A204.1 (cell line): ENCODE results near the gene PADI4.

ENCODE experiments used
- FAIRE-seq: peaks from 2 replicates; lab custom pipeline; 2012; peaks lifted over from hg19 to GRCh38; lab: Jason Lieb, UNC

PADI4 gene

GRCh38 chr1:17307946-17308345 is at the start of gene PADI4:
PADI4 (plus strand) TSS chr1:17308197; CDS start chr1:17308223, 26 bp downstream.
- no peak for FAIRE-seq

GRCh38 chr1:17258758-17259130 is 49.3 kb upstream of the PADI4 start:
- no peak for FAIRE-seq

- FAIRE-seq: no peak
Measured at GRCh38 chr1:17259233-17259873, 48.6 kb upstream of the PADI4 start.

- FAIRE-seq: no peak
Measured at GRCh38 chr1:17260264-17260663, 47.7 kb upstream of the PADI4 start.

- FAIRE-seq: no peak
Measured at GRCh38 chr1:17260738-17261137, 47.3 kb upstream of the PADI4 start.

- no peak for FAIRE-seq
Measured at GRCh38 chr1:17263936-17264335, 44.1 kb upstream of the PADI4 start.

GRCh38 chr1:17264470-17264869 is 43.5 kb upstream of the PADI4 start:
- no peak for FAIRE-seq

- FAIRE-seq: no peak
Measured at GRCh38 chr1:17265162-17265561, 42.8 kb upstream of the PADI4 start.

- FAIRE-seq: no peak
Measured at GRCh38 chr1:17265950-17266349, 42.0 kb upstream of the PADI4 start.

GRCh38 chr1:17270891-17271765 is 36.9 kb upstream of the PADI4 start:
- no peak for FAIRE-seq

GRCh38 chr1:17272066-17272465 is 35.9 kb upstream of the PADI4 start:
- FAIRE-seq: no peak

GRCh38 chr1:17272646-17273045 is 35.4 kb upstream of the PADI4 start:
- FAIRE-seq: no peak

- FAIRE-seq: no peak
Measured at GRCh38 chr1:17273096-17273495, 34.9 kb upstream of the PADI4 start.

GRCh38 chr1:17274186-17275170 is 33.5 kb upstream of the PADI4 start:
- FAIRE-seq: no peak

- no peak for FAIRE-seq
Measured at GRCh38 chr1:17276568-17276967, 31.4 kb upstream of the PADI4 start.

GRCh38 chr1:17277511-17278159 is 30.4 kb upstream of the PADI4 start:
- FAIRE-seq: no peak

- FAIRE-seq: no peak
Measured at GRCh38 chr1:17278996-17279830, 28.8 kb upstream of the PADI4 start.

GRCh38 chr1:17280436-17280835 is 27.6 kb upstream of the PADI4 start:
- FAIRE-seq: no peak

GRCh38 chr1:17280894-17281293 is 27.1 kb upstream of the PADI4 start:
- no peak for FAIRE-seq

GRCh38 chr1:17281775-17282181 is 26.2 kb upstream of the PADI4 start:
- FAIRE-seq: no peak

GRCh38 chr1:17282836-17283235 is 25.2 kb upstream of the PADI4 start:
- no peak for FAIRE-seq
